Activated CD4-positive, alpha-beta memory T cell treated with anti-CD3 and anti-CD28 coated beads, Interleukin-2, amount 10 ng/mL, durations not matched to agents 7 days and 5 days (primary cell): ENCODE data around the gene LIMS1. TPM values are rescaled to one million over a fixed set of nuclear protein-coding genes. Genes with fewer than 3 reads are reported as not detected.
"Not testable (repeated sequence)": the region's sequence is repeated elsewhere in the genome, so short reads cannot be mapped to it uniquely, and the experiment has no call there.

Source experiments
- CTCF ChIA-PET: fragments of 350-600 bp; sonication (Branson Sonifier 250); formaldehyde crosslinking; loops from one replicate; lab custom pipeline; 2021; ENCODE audit warnings: antibody characterized with exemption, inconsistent platforms; lab: Charles Lee
- POLR2A ChIA-PET: fragments of 350-600 bp; sonication (Branson Sonifier 250); formaldehyde crosslinking; loops from one replicate; lab custom pipeline; 2021; ENCODE audit warnings: antibody characterized with exemption; lab: Charles Lee
- DNase-seq: peaks from one replicate; pipeline ENCODE4 v3.0.0-alpha.2; 2020
- H3K27ac Mint-ChIP-seq: one replicate; pipeline ENCODE4 v1.8.0; 2021; ENCODE audit warnings: mild to moderate bottlenecking, mixed read lengths
- H3K27me3 Mint-ChIP-seq: one replicate; pipeline ENCODE4 v1.8.0; 2021; ENCODE audit warnings: mixed read lengths
- H3K36me3 Mint-ChIP-seq: one replicate; pipeline ENCODE4 v1.8.0; 2021; ENCODE audit warnings: low read depth, mixed read lengths
- H3K4me1 Mint-ChIP-seq: one replicate; pipeline ENCODE4 v1.8.0; 2021; ENCODE audit warnings: mixed read lengths
- H3K4me3 Mint-ChIP-seq: one replicate; pipeline ENCODE4 v1.8.0; 2021; ENCODE audit warnings: mild to moderate bottlenecking, mixed read lengths
- H3K9me3 Mint-ChIP-seq: one replicate; pipeline ENCODE4 v1.8.0; 2021; ENCODE audit warnings: mixed read lengths
- total RNA-seq, 2 experiments: library from RNA; stranded (reverse); gene quantifications; one replicate each; pipeline ENCODE4 v1.2.3, GENCODE V29; 2021

LIMS1 gene
- total RNA-seq, 2 experiments from 2014 or later, result 129 to 136 TPM

GRCh38 chr2:108555572-108555971 lies 21.3 kb downstream of the LIMS1 start:
- Mint-ChIP-seq H3K9me3 (no peaks in the 10 kb centered on the region), H3K27me3 (no peaks in the 10 kb centered on the region), H3K36me3 (no peaks in the 10 kb centered on the region), H3K4me3 (no peak overlapping the region), H3K27ac (no peak overlapping the region), H3K4me1 (no peaks in the 10 kb centered on the region)
- ChIA-PET CTCF (no interaction called here), POLR2A (no interaction called here)
- DNase-seq, result no peak

GRCh38 chr2:108556581-108556980 lies 22.3 kb downstream of the LIMS1 start:
- POLR2A ChIA-PET, H3K27ac Mint-ChIP-seq: not testable (repeated sequence)

DNA sequence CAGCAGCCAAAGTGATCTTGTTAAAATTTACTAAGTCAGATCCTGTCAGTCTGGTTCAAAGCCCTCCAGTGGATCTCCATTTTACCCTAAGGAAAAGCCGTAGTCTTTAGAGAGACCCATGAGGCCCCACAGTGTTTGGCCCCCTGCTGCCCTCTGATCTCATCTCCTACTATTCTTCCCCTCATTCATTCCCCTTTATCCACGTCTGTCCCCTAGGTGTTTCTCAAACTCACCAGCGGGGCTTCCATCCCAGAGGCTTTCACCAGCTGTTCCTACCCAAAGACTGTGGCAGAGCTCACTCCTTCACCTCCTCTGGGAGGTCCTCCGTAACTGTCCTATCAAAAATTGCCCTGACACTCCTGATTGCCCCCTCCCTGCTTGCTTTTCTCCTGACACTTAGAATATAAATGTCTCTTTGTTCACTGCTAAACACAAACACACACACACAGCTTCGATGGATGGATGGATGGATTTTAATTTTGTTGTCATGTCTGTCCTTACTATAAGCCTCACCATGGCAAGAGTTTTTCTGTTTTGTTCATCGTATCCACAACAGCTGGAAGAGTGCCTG lies 26.1 kb downstream of the LIMS1 start:
- H3K9me3 Mint-ChIP-seq, result no peaks in the 10 kb centered on the region
- H3K27ac Mint-ChIP-seq, result no peak overlapping the region
- H3K4me1 Mint-ChIP-seq, result peaks cover 4% of the 10 kb centered on the region
- no peaks in the 10 kb centered on the region for H3K27me3 Mint-ChIP-seq
- POLR2A ChIA-PET, result no interaction called here
- no peak for DNase-seq
- H3K4me3 Mint-ChIP-seq, result no peak overlapping the region
- H3K36me3 Mint-ChIP-seq, result no peaks in the 10 kb centered on the region
- CTCF ChIA-PET, result no interaction called here

More at GRCh38 chr2:108556581-108556980, 22.3 kb downstream of the LIMS1 start:
- H3K4me1 Mint-ChIP-seq, CTCF ChIA-PET, H3K36me3 Mint-ChIP-seq, DNase-seq, H3K27me3 Mint-ChIP-seq, H3K9me3 Mint-ChIP-seq, H3K4me3 Mint-ChIP-seq: not testable (repeated sequence)

DNA sequence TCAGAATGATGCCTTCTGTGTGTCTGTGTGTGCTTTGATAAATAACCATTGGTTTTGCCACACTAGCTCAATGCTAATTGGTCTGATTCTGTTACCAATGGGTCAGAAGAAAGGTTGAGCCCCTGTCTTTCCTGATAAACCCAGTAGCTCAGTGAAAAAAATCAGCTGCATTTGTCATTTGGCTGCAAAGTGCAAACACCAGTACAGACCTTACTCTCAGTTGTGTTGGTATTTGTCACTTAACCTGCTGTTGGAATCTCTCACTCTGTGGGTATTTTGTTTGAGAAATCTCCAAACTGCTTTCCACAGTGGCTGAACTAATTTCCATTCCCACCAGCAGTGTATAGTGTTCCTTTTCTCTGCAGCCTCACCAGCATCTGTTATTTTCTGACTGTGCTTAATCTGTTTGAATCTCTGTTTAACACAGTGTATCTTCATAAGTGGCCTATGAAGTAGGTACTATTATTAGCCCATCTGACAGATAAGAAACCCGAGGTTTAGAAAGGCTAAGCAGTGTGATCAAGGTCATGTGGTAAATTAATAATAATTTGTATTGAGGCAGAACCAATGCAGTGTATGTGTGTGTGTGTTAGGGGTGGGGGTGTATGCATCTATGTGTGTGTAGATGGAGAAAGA lies 26.7 kb downstream of the LIMS1 start:
- Mint-ChIP-seq H3K36me3 (no peaks in the 10 kb centered on the region), H3K27me3 (no peaks in the 10 kb centered on the region), H3K4me3 (no peak overlapping the region), H3K27ac (no peak overlapping the region), H3K4me1 (peaks cover 10% of the 10 kb centered on the region), H3K9me3 (no peaks in the 10 kb centered on the region)
- DNase-seq, result no peak
- CTCF ChIA-PET, result no interaction called here
- POLR2A ChIA-PET, result interaction anchor here (1.6 kb wide), 1 partner anchor 26 kb away, joined by 3 read pairs; no protein-coding TSS in a partner anchor

GRCh38 chr2:108562274-108562673 lies 28.0 kb downstream of the LIMS1 start:
- POLR2A ChIA-PET, result interaction anchor here (1.6 kb wide), 1 partner anchor 27 kb away, joined by 3 read pairs; no protein-coding TSS in a partner anchor
- no peak overlapping the region for H3K27ac Mint-ChIP-seq
- H3K9me3 Mint-ChIP-seq, result no peaks in the 10 kb centered on the region
- H3K4me1 Mint-ChIP-seq, result peaks cover 14% of the 10 kb centered on the region
- no peak overlapping the region for H3K4me3 Mint-ChIP-seq
- CTCF ChIA-PET, result interaction anchor here (1.7 kb wide), 1 partner anchor 22 kb away, joined by 6 read pairs; no protein-coding TSS in a partner anchor
- no peaks in the 10 kb centered on the region for H3K27me3 Mint-ChIP-seq
- H3K36me3 Mint-ChIP-seq, result no peaks in the 10 kb centered on the region
- DNase-seq, result no peak

- H3K4me3 Mint-ChIP-seq, result no peak overlapping the region
These were observed 30.2 kb downstream of the LIMS1 start for GRCh38 chr2:108564510-108564909.

GRCh38 chr2:108565778-108566375 lies 31.6 kb downstream of the LIMS1 start:
- ChIA-PET CTCF (interaction anchor here (1.0 to 1.3 kb wide), 2 partner anchors 18 to 31 kb away, joined by 3 read pairs; partner anchors contain the start of gene LIMS1), POLR2A (interaction anchor here (1.2 to 2.2 kb wide), 3 partner anchors 31 to 117 kb away, joined by 3 to 5 read pairs (median 4); partner anchors contain the start of genes GCC2 and LIMS1)
- Mint-ChIP-seq H3K27ac (peak overlapping the region; percentile 65), H3K9me3 (no peaks in the 10 kb centered on the region), H3K36me3 (no peaks in the 10 kb centered on the region), H3K4me1 (peaks cover 14% of the 10 kb centered on the region), H3K4me3 (peak overlapping the region; percentile 21), H3K27me3 (no peaks in the 10 kb centered on the region)
- DNase-seq, result no peak

More at GRCh38 chr2:108564510-108564909, 30.2 kb downstream of the LIMS1 start:
- Mint-ChIP-seq H3K27ac (no peak overlapping the region), H3K36me3 (no peaks in the 10 kb centered on the region), H3K9me3 (no peaks in the 10 kb centered on the region), H3K27me3 (no peaks in the 10 kb centered on the region), H3K4me1 (peaks cover 14% of the 10 kb centered on the region)
- DNase-seq, result no peak
- CTCF ChIA-PET, result no interaction called here
- POLR2A ChIA-PET, result no interaction called here

- Mint-ChIP-seq H3K27ac (no peak overlapping the region), H3K9me3 (no peaks in the 10 kb centered on the region), H3K27me3 (no peaks in the 10 kb centered on the region), H3K4me1 (peaks cover 13% of the 10 kb centered on the region), H3K36me3 (no peaks in the 10 kb centered on the region), H3K4me3 (no peak overlapping the region)
- no peak for DNase-seq
- POLR2A ChIA-PET, result interaction anchor here (0.7 kb wide), 1 partner anchor 36 kb away, joined by 3 read pairs; the partner anchor contains the start of gene LIMS1
- CTCF ChIA-PET, result interaction anchor here (3.4 kb wide), 1 partner anchor 13 kb away, joined by 15 read pairs; no protein-coding TSS in a partner anchor
These were observed 36.1 kb downstream of the LIMS1 start for GRCh38 chr2:108570416-108570815.

- no peak for DNase-seq
- H3K4me3 Mint-ChIP-seq, result no peak overlapping the region
- POLR2A ChIA-PET, result interaction anchor here (1.1 to 1.3 kb wide), 2 partner anchors 32 to 37 kb away, joined by 3 to 5 read pairs; partner anchors contain the start of gene LIMS1
These were observed 37.0 kb downstream of the LIMS1 start for GRCh38 chr2:108571286-108571685.

DNA sequence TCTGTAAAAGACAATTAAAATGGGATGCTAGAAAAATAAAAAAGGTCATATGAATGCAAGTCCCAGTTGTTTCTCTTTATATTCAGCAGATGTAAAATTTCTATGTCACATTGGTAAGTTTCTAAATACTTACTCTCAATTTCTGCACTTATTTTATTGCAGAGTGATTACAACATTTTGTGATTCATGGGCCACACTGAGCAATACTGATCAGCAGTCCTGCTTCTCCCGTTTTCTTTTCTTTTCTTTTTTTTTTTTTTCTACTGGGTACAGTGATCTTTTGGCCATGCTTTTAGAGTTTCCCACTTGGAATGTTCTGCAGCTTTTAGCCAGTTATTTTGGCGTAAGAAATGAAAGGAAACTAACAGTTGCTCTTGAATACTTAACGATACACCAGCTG lies 38.8 kb downstream of the LIMS1 start:
- H3K4me3 Mint-ChIP-seq, result no peak overlapping the region
- no peaks in the 10 kb centered on the region for H3K9me3 Mint-ChIP-seq
- CTCF ChIA-PET, result interaction anchor here (2.9 kb wide), 1 partner anchor 11 kb away, joined by 21 read pairs; no protein-coding TSS in a partner anchor
- H3K27me3 Mint-ChIP-seq, result no peaks in the 10 kb centered on the region
- no peak for DNase-seq
- no peaks in the 10 kb centered on the region for H3K36me3 Mint-ChIP-seq
- POLR2A ChIA-PET, result no interaction called here
- peaks cover 4% of the 10 kb centered on the region for H3K4me1 Mint-ChIP-seq
- H3K27ac Mint-ChIP-seq, result no peak overlapping the region

More at GRCh38 chr2:108571286-108571685, 37.0 kb downstream of the LIMS1 start:
- Mint-ChIP-seq H3K27me3 (no peaks in the 10 kb centered on the region), H3K27ac (no peak overlapping the region), H3K36me3 (no peaks in the 10 kb centered on the region), H3K9me3 (no peaks in the 10 kb centered on the region), H3K4me1 (peaks cover 6% of the 10 kb centered on the region)
- CTCF ChIA-PET, result interaction anchor here (3.4 kb wide), 1 partner anchor 13 kb away, joined by 15 read pairs; no protein-coding TSS in a partner anchor

DNA sequence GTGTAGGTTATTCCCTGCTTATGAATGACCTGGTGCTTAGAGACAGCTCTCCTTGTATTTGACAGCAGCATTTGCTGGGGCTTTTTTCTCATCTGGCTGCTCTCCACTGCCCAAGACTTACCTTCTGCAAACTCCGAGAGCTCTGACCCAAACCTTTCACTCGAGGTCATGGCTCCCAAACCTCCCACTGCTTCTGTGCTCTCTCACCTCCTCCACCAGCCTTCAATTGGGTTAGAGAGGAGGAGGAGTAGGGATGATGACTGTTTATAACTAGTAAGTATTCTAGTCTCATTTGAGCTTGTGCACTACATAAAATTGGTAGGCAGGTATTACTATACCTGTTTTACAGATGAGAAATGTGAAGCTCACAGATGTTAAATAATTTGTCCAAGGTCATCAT lies 40.1 kb downstream of the LIMS1 start:
- Mint-ChIP-seq H3K36me3 (no peaks in the 10 kb centered on the region), H3K4me1 (peaks cover 4% of the 10 kb centered on the region), H3K27me3 (no peaks in the 10 kb centered on the region), H3K9me3 (no peaks in the 10 kb centered on the region), H3K27ac (no peak overlapping the region), H3K4me3 (no peak overlapping the region)
- POLR2A ChIA-PET, result interaction anchor here (0.9 to 1.8 kb wide), 2 partner anchors 41 to 125 kb away, joined by 3 to 5 read pairs; partner anchors contain the start of gene GCC2
- DNase-seq, result no peak
- CTCF ChIA-PET, result interaction anchor here (2.9 kb wide), 1 partner anchor 10 kb away, joined by 21 read pairs; no protein-coding TSS in a partner anchor

- CTCF ChIA-PET, result interaction anchor here (0.6 to 2.9 kb wide), 3 partner anchors 8 to 660 kb away, joined by 3 to 21 read pairs (median 5); no protein-coding TSS in a partner anchor
These were observed 41.1 kb downstream of the LIMS1 start for GRCh38 chr2:108575132-108575966.

More at GRCh38 chr2:108575132-108575966, 41.1 kb downstream of the LIMS1 start:
- no peaks in the 10 kb centered on the region for H3K9me3 Mint-ChIP-seq
- POLR2A ChIA-PET, result interaction anchor here (0.9 to 1.8 kb wide), 2 partner anchors 42 to 126 kb away, joined by 3 to 5 read pairs; partner anchors contain the start of gene GCC2
- no peak overlapping the region for H3K27ac Mint-ChIP-seq
- H3K27me3 Mint-ChIP-seq, result no peaks in the 10 kb centered on the region
- no peak for DNase-seq
- no peak overlapping the region for H3K4me3 Mint-ChIP-seq
- peaks cover 11% of the 10 kb centered on the region for H3K4me1 Mint-ChIP-seq
- no peaks in the 10 kb centered on the region for H3K36me3 Mint-ChIP-seq
